Testis (tissue), 3 donors: ENCODE measurements around the gene PLCL1. TPM values are rescaled to one million over a fixed set of nuclear protein-coding genes. Genes with fewer than 3 reads are reported as not detected.
"Not testable (repeated sequence)": the region's sequence is repeated elsewhere in the genome, so short reads cannot be mapped to it uniquely, and the experiment has no call there.

Experiments used
- DNase-seq: peaks from one replicate; pipeline ENCODE4 v3.0.0-alpha.2; 2019
- H3K27ac ChIP-seq, 2 donors: fragments of 200-600 bp; sonication (generic); one replicate each; pipeline ENCODE4 v1.5.1; 2019
- H3K27me3 ChIP-seq: fragments of 200-600 bp; sonication (generic); one replicate; pipeline ENCODE4 v1.5.1; 2019
- H3K36me3 ChIP-seq: fragments of 200-600 bp; sonication (generic); one replicate; pipeline ENCODE4 v1.5.1; 2017; ENCODE audit warnings: low read depth; ENCODE audit errors: missing control alignments
- H3K4me1 ChIP-seq: fragments of 200-600 bp; sonication (generic); one replicate; pipeline ENCODE4 v1.5.1; 2019
- H3K4me3 ChIP-seq, 2 donors: fragments of 200-600 bp; sonication (generic); one replicate each; pipeline ENCODE4 v1.5.1; 2017 to 2019
- H3K9me3 ChIP-seq: fragments of 200-600 bp; sonication (generic); one replicate; pipeline ENCODE4 v1.5.1; 2017
- POLR2A ChIP-seq: fragments of 450-650 bp; IDR thresholded peaks from one replicate; pipeline ENCODE4 v1.6.1; 2017; ENCODE audit warnings: antibody characterized with exemption, mild to moderate bottlenecking, moderate library complexity
- WGBS, 2 donors: methylation state at CpG; one replicate each; pipeline ENCODE4 v1.1.5; 2018; 5-methylcytosine and 5-hydroxymethylcytosine counted together
- intact Hi-C: fragments of 100-400 bp; cut with DNase I; formaldehyde crosslinking; loops from one replicate; pipeline ENCODE4 v1.15.1; 2023; ENCODE audit warnings: low total_unique reads
- polyA plus RNA-seq: library from polyadenylated mRNA; stranded (reverse); fragments of 350-450 nt; fragmentation: Illumina TruSeq; extraction: RNeasy Lipid Tissue Mini Kit (QIAGEN cat#74804); gene quantifications from one replicate; pipeline ENCODE4 v1.2.3, GENCODE V29; 2014; ENCODE audit warnings: low read depth, low replicate concordance; ENCODE audit not compliant: insufficient read depth
- total RNA-seq, 2 donors: library from RNA; depleted of rRNA; stranded (reverse); fragments of >200 nt; gene quantifications; one replicate each; pipeline ENCODE4 v1.2.3, GENCODE V29; 2016
- TF ChIP-seq, protein P1 (sequence below), 3 experiments: fragments of 450-650 bp in 2 of 3; fragments of 200-600 bp in 1 of 3; sonication (generic) in 1 of 3; IDR thresholded peaks; one replicate each; pipeline ENCODE4 v1.5.1; 2016 to 2019; ENCODE audit warnings: antibody characterized with exemption in 3 of 3, mild to moderate bottlenecking in 2 of 3, moderate library complexity in 1 of 3

The PLCL1 gene
- total and polyA plus RNA-seq, 3 donors from 2014 or later, result 2.1 to 2.6 (median 2.4) TPM

DNA sequence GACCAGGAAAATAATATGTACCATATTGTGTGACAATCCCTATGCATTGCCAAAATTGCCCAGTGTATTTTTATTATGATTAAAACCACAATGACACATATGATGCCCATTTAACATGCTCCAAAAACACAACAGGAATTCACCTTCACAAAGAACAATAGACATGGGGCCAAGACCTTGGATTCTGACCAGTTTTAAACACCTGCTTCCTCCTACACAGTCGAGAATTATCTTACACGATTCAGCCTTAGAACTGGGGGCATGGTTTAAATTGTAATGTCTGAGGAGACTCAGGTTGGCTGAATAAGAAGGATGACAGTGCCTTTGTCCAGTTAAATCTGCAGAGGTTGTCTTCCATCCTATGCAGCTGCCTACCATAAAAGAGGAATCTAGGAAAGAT, 212.7 kb downstream of the PLCL1 start:
- Histone ChIP-seq H3K36me3 (no peaks in the 10 kb centered on the region), H3K4me1 (no peaks in the 10 kb centered on the region), H3K4me3 (no peak overlapping the region), H3K27me3 (no peaks in the 10 kb centered on the region), H3K27ac (no peak overlapping the region), H3K9me3 (no peaks in the 10 kb centered on the region)
- TF ChIP-seq, protein P1, sequence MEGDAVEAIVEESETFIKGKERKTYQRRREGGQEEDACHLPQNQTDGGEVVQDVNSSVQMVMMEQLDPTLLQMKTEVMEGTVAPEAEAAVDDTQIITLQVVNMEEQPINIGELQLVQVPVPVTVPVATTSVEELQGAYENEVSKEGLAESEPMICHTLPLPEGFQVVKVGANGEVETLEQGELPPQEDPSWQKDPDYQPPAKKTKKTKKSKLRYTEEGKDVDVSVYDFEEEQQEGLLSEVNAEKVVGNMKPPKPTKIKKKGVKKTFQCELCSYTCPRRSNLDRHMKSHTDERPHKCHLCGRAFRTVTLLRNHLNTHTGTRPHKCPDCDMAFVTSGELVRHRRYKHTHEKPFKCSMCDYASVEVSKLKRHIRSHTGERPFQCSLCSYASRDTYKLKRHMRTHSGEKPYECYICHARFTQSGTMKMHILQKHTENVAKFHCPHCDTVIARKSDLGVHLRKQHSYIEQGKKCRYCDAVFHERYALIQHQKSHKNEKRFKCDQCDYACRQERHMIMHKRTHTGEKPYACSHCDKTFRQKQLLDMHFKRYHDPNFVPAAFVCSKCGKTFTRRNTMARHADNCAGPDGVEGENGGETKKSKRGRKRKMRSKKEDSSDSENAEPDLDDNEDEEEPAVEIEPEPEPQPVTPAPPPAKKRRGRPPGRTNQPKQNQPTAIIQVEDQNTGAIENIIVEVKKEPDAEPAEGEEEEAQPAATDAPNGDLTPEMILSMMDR (IDR thresholded peaks at IDR 0.05), result no peak
- TF ChIP-seq POLR2A, result no peak
- intact Hi-C loops, result no loop called here
- WGBS, 2 donors, result 51 to 60% methylated on average over 2 of the region's 2 CpGs
- DNase-seq, result no peak

DNA sequence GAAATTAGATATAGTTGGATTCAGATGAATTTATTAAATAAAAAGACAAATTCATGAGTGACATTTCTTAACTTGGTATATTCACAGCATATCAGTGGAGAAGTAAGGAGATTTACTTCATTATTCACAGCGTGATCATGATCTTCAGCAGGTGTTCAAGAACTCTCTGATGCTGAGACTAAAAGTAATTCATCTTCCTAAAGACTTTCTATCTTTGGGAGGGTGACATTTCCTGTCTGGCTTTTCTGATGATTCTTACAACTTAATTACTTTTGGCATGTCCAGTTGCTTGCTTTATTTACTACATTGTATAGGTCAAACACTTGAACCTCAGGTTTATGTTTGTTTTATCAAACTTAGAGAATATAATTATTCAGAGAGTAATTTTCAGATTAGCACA, 224.6 kb downstream of the PLCL1 start:
- Histone ChIP-seq H3K4me1 (no peaks in the 10 kb centered on the region), H3K36me3 (no peaks in the 10 kb centered on the region), H3K27ac (no peak overlapping the region), H3K9me3 (no peaks in the 10 kb centered on the region), H3K4me3 (no peak overlapping the region), H3K27me3 (no peaks in the 10 kb centered on the region)
- DNase-seq, result no peak
- intact Hi-C loops, result no loop called here
- no peak for TF ChIP-seq POLR2A
- TF ChIP-seq, protein P1 (IDR thresholded peaks at IDR 0.05), result no peak
- WGBS, 2 donors, result 53 to 69% methylated on average over 1 of the region's 1 CpG

DNA sequence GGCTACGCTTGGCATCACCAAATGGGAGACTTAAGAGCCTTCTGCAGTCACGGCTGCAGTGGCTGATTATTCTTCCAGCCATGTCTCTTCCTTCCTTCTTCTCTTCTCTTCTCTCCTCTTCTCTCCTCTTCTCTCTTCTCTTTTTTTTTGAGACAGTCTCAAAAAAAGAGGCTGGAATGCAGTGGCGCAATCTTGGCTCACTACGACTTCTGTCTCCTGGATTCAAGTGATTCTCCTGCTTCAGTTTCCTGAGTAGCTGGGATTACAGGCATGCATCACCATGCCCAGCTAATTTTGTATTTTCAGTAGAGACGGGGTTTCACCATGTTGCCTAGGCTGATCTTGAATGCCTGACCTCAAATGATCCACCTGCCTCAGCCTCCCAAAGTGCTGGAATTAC, 225.2 kb downstream of the PLCL1 start:
- 74 to 79% methylated on average over 5 of the region's 5 CpGs for WGBS, 2 donors
- H3K4me1 ChIP-seq, H3K9me3 ChIP-seq, H3K27me3 ChIP-seq, H3K36me3 ChIP-seq, H3K27ac ChIP-seq, intact Hi-C loops, H3K4me3 ChIP-seq, DNase-seq: not testable (repeated sequence)

DNA sequence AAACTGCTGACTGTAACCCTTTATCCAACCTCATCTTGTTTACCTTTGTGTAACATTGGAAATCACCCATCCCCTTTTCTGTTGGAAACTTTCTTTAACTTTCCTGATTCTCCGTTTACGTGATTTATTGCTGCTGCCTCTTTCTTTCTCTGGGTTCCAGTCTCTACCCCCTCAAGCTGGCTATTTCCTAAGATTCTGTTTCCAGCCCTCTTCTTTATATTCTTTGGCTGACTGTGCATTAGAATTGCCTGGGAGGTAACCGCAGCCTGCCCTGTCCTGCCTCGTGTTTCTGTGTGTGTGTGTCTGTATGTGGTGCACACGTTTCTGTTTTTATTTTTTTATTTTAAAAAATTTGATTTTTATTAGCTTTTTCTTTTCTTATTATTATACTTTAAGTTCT, 229.2 kb downstream of the PLCL1 start:
- 85 to 89% methylated on average over 5 of the region's 5 CpGs for WGBS, 2 donors
- Histone ChIP-seq H3K4me3 (no peak overlapping the region), H3K4me1 (no peaks in the 10 kb centered on the region), H3K27me3 (no peaks in the 10 kb centered on the region), H3K27ac (no peak overlapping the region), H3K36me3 (no peaks in the 10 kb centered on the region), H3K9me3 (no peaks in the 10 kb centered on the region)
- no peak for TF ChIP-seq POLR2A
- DNase-seq, result no peak
- intact Hi-C loops, result no loop called here

DNA sequence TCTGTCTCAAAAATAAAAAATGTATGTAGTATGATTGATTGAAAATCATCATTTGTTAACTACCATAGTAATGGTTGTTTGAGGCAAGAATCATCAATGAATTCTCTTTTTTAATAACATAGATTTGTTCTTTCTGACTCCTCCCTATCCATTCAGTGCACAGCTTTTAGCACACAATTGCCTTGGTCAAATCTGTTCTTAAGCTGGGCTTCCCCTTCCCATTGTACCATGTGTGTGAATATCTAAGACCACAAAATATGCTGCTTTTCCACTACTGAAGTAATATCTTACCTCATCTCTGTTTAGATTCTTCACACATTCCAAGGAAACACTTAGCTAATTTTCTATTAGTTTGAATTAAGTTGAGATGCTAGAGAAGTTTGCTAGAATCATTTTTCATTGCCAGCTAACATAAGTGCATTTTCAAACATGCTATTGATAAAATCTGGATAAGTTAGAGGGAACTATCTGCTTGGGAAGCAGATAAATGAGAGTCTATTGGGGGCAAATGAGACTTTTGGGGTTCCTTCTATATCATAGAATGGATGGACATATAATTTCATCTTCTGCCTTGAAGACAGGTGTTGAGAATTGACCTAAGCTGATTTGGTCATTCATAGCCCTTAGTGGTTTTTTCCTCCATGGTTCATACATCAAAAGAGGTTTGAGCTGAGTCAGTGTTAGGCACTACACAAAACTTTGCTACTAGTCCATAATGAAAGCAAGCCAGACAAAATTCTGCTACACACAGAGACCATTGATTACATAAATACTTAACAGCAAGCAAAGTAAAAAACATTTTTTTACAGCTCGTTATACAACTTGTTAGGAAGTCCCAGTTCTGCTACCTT, 231.9 kb downstream of the PLCL1 start:
- Histone ChIP-seq H3K4me1 (no peaks in the 10 kb centered on the region), H3K4me3 (no peak overlapping the region), H3K9me3 (no peaks in the 10 kb centered on the region), H3K27ac (no peak overlapping the region), H3K27me3 (no peaks in the 10 kb centered on the region), H3K36me3 (no peaks in the 10 kb centered on the region)
- DNase-seq, result no peak
- WGBS, 2 donors, result 0 to 29% methylated on average over 1 of the region's 1 CpG
- TF ChIP-seq, protein P1 (IDR thresholded peaks at IDR 0.05), result no peak
- TF ChIP-seq POLR2A, result no peak
- intact Hi-C loops, result no loop called here

DNA sequence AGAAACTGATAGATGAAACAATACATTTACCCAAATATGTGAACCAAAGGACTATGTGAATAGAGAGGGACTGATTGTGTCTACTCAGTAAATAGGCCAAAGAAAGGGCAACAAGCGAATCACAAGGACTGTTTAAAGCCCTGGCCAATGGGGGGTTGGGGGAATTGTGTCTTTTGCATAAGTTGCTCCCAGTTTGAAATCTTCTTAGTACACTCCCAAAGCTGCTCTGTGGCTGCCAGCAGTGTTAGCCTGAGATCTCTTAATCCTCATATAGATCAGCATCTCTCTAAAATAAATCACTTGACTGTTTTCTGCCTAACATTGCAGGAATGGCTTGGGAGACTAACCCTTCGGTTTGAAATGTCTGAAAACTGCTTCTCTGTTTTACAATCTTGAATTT, 236.4 kb downstream of the PLCL1 start:
- no peaks in the 10 kb centered on the region for H3K9me3 ChIP-seq
- no peaks in the 10 kb centered on the region for H3K27me3 ChIP-seq
- 70 to 81% methylated on average over 2 of the region's 2 CpGs for WGBS, 2 donors
- no peaks in the 10 kb centered on the region for H3K4me1 ChIP-seq
- TF ChIP-seq, protein P1 (IDR thresholded peaks at IDR 0.05), result no peak
- TF ChIP-seq POLR2A, result no peak
- H3K27ac ChIP-seq, result no peak overlapping the region
- no peaks in the 10 kb centered on the region for H3K36me3 ChIP-seq
- H3K4me3 ChIP-seq, result no peak overlapping the region
- intact Hi-C loops, result no loop called here
- no peak for DNase-seq
